NB4 (cell line): Measurements from ENCODE around the gene TTC27.

Source experiments
- DNase-seq: peaks from one replicate; pipeline ENCODE4 v3.0.0; 2010; ENCODE audit warnings: low read depth
- H3K4me3 ChIP-seq: one replicate; pipeline ENCODE4 v1.5.1; 2011; ENCODE audit warnings: mild to moderate bottlenecking, low read depth, low read length, moderate library complexity
- CTCF ChIP-seq: IDR thresholded peaks from one replicate; pipeline ENCODE4 v1.5.1; 2012; ENCODE audit warnings: low read depth, low read length
- MYC ChIP-seq: IDR thresholded peaks from 2 replicates; pipeline ENCODE4 v1.6.1; 2011; ENCODE audit warnings: low read depth, low read length
- POLR2A ChIP-seq: IDR thresholded peaks from 2 replicates; pipeline ENCODE4 v1.6.1; 2011; ENCODE audit warnings: mild to moderate bottlenecking; ENCODE audit not compliant: insufficient read length; ENCODE audit errors: extremely low read depth
- TF ChIP-seq, protein P1 (sequence below): IDR thresholded peaks from 2 replicates; pipeline ENCODE4 v1.6.1; 2011; ENCODE audit warnings: low read depth, low read length

Gene TTC27

GRCh38 chr2:32849456-32850194 lies 221.8 kb downstream of the TTC27 start:
- TF ChIP-seq POLR2A (no peak), MYC (no peak), CTCF (no peak)
- H3K4me3 ChIP-seq: no peak overlapping the region
- peak; percentile 17 for DNase-seq

- no peak for DNase-seq
- H3K4me3 ChIP-seq: no peak overlapping the region
- TF ChIP-seq POLR2A (no peak), CTCF (no peak), MYC (no peak)
- TF ChIP-seq, protein P1, sequence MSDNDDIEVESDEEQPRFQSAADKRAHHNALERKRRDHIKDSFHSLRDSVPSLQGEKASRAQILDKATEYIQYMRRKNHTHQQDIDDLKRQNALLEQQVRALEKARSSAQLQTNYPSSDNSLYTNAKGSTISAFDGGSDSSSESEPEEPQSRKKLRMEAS: no peak
Measured at GRCh38 chr2:32851777-32852439, 224.1 kb downstream of the TTC27 start.

- TF ChIP-seq MYC (no peak), CTCF (no peak), POLR2A (no peak)
- TF ChIP-seq, protein P1: no peak
- DNase-seq: no peak
- no peak overlapping the region for H3K4me3 ChIP-seq
Measured at GRCh38 chr2:32852856-32853255, 225.0 kb downstream of the TTC27 start.

- TF ChIP-seq, protein P1: no peak
- no peak for TF ChIP-seq CTCF
- no peak for TF ChIP-seq POLR2A
- no peak for TF ChIP-seq MYC
- no peak for DNase-seq
- no peak overlapping the region for H3K4me3 ChIP-seq
Measured at GRCh38 chr2:32856891-32857290, 229.0 kb downstream of the TTC27 start.

DNA sequence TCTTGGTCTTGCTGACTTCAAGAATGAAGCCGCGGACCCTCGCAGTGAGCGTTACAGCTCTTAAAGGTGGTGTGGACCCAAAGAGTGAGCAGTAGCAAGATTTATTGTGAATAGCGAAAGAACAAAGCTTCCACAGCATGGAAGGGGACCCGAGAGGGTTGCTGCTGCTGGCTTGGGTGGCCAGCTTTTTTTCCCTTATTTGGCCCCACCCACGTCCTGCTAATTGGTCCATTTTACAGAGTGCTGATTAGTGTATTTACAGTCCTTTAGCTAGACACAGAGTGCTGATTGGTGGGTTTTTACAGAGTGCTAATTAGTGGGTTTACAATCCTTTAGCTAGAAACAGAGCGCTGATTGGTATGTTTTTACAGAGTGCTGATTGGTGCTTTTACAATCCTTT lies 230.9 kb downstream of the TTC27 start:
- DNase-seq: no peak
- H3K4me3 ChIP-seq: no peak overlapping the region
- TF ChIP-seq MYC (no peak), CTCF (no peak)
- TF ChIP-seq, protein P1: no peak
